ENCODE measurements around the gene SLC12A3. TPM values are rescaled to one million over a fixed set of nuclear protein-coding genes. Genes with fewer than 3 reads are reported as not detected.

SLC12A3 gene
- total RNA-seq, 1 experiment from 2014 or later = not detected

DNA sequence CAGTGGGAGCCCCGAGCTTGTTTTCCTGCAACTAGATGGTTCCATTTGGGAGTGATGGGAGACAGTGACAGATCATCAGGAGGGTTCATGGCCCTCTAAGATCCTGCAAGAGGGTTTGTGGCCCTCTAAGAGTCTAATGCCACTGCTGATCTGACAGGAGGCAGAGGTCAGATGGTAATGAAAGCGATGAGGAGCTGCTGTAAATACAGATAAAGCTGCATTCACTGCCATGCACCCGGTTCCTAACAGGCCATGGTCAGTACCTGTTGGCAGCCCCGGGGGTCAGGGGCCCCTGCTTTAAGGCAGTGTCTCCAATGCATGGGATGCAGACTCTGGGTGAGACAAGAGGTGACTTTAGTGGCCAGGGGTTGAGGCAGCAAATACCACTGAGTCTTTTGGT, 30.8 kb downstream of the SLC12A3 start:
- ATAC-seq (no peak), DNase-seq (ENCODE audit: low spot score) (no peak)
- H3K4me1 Mint-ChIP-seq = no peaks in the 10 kb centered on the region
- TF ChIP-seq IRF2 (CRISPR knock-in tag; IDR thresholded peaks at IDR 0.05; ENCODE audit: borderline replicate concordance, low read depth) = no peak
- no peak for TF ChIP-seq PRDM15 (CRISPR knock-in tag; IDR thresholded peaks at IDR 0.05)
- H3K4me3 Mint-ChIP-seq = no peak overlapping the region
- H3K9me3 Mint-ChIP-seq = no peaks in the 10 kb centered on the region
- H3K36me3 Mint-ChIP-seq = no peaks in the 10 kb centered on the region
- no peak overlapping the region for H3K27ac Mint-ChIP-seq
- CTCF ChIA-PET = no interaction called here
- POLR2A ChIA-PET = no interaction called here
- H3K27me3 Mint-ChIP-seq (ENCODE audit: low read depth) = no peaks in the 10 kb centered on the region

DNA sequence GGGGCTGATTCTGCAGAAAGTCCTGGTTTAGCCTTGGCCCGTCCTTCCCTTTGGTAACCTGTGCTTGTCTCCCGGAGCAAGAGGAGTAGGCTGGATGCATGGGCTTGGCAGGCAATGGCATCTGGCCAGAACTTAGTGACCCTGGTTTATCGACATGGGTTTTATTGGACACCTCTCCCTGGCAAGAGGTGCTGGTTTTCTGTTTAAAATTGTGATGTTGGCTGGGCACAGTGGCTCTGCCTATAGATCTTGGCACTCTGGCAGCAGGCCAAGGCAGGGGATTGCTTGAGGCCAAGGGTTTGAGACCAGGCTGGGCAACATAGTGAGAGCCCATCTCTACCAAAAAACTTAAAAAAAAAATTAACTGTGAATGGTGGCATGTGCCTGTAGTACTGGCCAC, 31.2 kb downstream of the SLC12A3 start:
- TF ChIP-seq ZNF317 (CRISPR knock-in tag; IDR thresholded peaks at IDR 0.05; ENCODE audit: borderline replicate concordance, low read depth) = no peak
- ChIA-PET POLR2A (no interaction called here), CTCF (no interaction called here)
- H3K27ac Mint-ChIP-seq = no peak overlapping the region
- H3K4me3 Mint-ChIP-seq = no peak overlapping the region
- H3K36me3 Mint-ChIP-seq = no peaks in the 10 kb centered on the region
- H3K27me3 Mint-ChIP-seq (ENCODE audit: low read depth) = no peaks in the 10 kb centered on the region
- ATAC-seq (no peak), DNase-seq (ENCODE audit: low spot score) (no peak)
- H3K9me3 Mint-ChIP-seq = no peaks in the 10 kb centered on the region
- no peaks in the 10 kb centered on the region for H3K4me1 Mint-ChIP-seq

DNA sequence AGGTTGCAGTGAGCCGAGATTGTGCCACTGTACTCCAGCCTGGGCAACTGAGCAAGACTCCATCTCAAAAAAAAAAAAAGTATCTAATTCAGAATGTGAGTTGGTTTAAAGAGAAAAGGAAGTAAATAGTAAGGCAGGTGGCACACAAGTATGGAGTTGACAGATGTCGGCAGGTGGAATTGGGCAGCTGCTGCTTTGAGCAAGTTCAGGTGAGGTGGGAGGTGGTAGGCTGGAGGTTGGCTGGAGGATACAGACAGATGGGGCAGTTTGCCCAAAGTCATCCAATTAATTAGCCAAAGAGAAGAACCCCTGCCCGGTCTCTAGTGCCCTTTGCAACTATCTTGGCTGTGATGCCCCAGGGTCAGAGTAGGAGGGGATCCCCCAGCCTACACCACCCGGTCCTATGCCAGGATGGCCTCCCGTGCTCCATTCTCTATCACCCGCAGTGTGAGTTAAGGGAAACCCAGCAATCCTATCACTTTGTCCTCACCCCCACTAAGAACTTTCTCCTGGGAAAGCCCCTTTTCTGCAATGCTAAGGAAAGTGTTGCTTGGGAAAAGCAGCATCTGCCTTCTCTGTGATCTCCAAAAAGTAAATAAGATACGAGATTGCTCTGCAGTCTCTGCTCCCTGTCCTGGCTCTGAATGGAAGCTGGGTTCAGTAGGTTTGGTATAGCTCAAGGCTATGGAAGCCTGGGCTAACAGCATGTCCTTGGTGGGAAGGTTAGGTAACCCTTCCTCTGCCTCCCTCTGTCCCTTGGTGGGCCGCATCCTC, 32.2 kb downstream of the SLC12A3 start:
- Mint-ChIP-seq H3K27ac (no peak overlapping the region), H3K4me1 (no peaks in the 10 kb centered on the region), H3K27me3 (ENCODE audit: low read depth) (no peaks in the 10 kb centered on the region), H3K36me3 (no peaks in the 10 kb centered on the region), H3K4me3 (no peak overlapping the region), H3K9me3 (no peaks in the 10 kb centered on the region)
- TF ChIP-seq HMGXB4 (CRISPR knock-in tag; IDR thresholded peaks at IDR 0.05) (no peak), SOX15 (CRISPR knock-in tag; IDR thresholded peaks at IDR 0.05) (no peak), NFYB (CRISPR knock-in tag; conservative IDR thresholded peaks at IDR 0.05; ENCODE audit: low read depth) (no peak), ATF6 (CRISPR knock-in tag; IDR thresholded peaks at IDR 0.05) (no peak), ZNF121 (CRISPR knock-in tag; IDR thresholded peaks at IDR 0.05) (no peak), ELF4 (CRISPR knock-in tag; IDR thresholded peaks at IDR 0.05; ENCODE audit: low read depth) (no peak), NR3C1 (CRISPR knock-in tag; conservative IDR thresholded peaks at IDR 0.05; ENCODE audit: low read depth) (no peak), ZNF425 (CRISPR knock-in tag; conservative IDR thresholded peaks at IDR 0.05) (no peak), ZMAT4 (CRISPR knock-in tag; IDR thresholded peaks at IDR 0.05) (no peak), CREB1 (CRISPR knock-in tag; IDR thresholded peaks at IDR 0.05) (no peak), PREB (CRISPR knock-in tag; IDR thresholded peaks at IDR 0.05; ENCODE audit: borderline replicate concordance) (no peak), GRHL2 (CRISPR knock-in tag; IDR thresholded peaks at IDR 0.05; ENCODE audit: insufficient replicate concordance, severe bottlenecking) (no peak), ZNF396 (CRISPR knock-in tag; IDR thresholded peaks at IDR 0.05; ENCODE audit: borderline replicate concordance) (no peak), NFE2L1 (CRISPR knock-in tag; IDR thresholded peaks at IDR 0.05) (no peak), RELA (CRISPR knock-in tag; IDR thresholded peaks at IDR 0.05; ENCODE audit: borderline replicate concordance) (no peak)
- POLR2A ChIA-PET = no interaction called here
- ATAC-seq (no peak), DNase-seq (ENCODE audit: low spot score) (no peak)
- CTCF ChIA-PET = interaction anchor here (1.3 kb wide), 1 partner anchor 18 kb away, joined by 3 read pairs; no protein-coding TSS in a partner anchor

Data from WTC11 (cell line).